ENCODE results near the gene PHETA1.

PHETA1 gene

GRCh38 chr12:111368788-111369495, at the start of gene PHETA1:
Gene PHETA1, minus strand, starts transcription at chr12:111369095. Its CDS starts 5,668 bp downstream, at chr12:111363427.
- DNase-seq = peak; percentile 88

DNA sequence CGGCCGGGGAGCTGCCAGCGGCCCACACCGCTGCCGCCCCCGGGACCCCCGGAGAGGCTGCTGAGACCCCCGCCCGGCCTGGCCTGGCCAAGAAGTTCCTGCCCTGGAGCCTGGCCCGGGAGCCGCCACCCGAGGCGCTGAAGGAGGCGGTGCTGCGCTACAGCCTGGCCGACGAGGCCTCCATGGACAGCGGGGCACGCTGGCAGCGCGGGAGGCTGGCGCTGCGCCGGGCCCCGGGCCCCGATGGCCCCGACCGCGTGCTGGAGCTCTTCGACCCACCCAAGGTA, 49.6 kb upstream of the PHETA1 start:
- no peak for DNase-seq

GRCh38 chr12:111417784-111418593, 49.1 kb upstream of the PHETA1 start:
- no peak for DNase-seq

- no peak for DNase-seq
Observed at GRCh38 chr12:111417290-111417689, 48.4 kb upstream of the PHETA1 start.

- DNase-seq = no peak
Observed at GRCh38 chr12:111414711-111415252, 45.9 kb upstream of the PHETA1 start.

DNA sequence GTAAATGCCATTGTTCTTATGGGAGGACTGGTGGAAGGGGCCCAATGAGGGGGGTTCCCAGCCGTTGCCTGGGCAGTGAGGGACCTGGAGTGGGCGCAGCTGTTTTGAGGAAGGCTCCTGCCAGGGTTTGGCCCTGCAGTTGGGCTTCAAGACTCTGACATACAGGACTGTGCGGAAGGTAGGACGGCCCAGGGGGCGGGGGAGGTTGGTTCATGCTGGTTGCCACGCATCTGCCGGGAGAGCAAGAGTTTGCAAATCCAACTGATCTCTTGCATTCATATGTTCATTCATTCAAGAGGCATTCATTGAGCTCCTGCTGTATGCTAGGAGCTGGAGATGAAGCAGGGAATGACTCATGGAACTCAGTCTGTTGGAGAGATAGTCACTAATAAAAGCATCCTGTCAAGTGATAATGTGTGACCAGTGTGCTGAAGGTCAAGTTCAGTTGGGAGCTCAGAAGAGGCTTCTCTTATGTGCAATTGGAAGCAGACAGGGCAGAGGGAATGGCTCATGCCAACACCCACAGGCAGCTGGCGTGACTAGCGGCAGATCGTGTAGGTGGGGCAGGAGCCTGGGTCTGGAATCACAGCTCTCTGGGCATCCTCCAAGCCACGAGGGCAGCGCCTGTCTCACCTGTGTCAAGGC, 44.7 kb upstream of the PHETA1 start:
- DNase-seq = no peak

- DNase-seq = no peak
Observed at GRCh38 chr12:111412830-111413441, 44.0 kb upstream of the PHETA1 start.

DNA sequence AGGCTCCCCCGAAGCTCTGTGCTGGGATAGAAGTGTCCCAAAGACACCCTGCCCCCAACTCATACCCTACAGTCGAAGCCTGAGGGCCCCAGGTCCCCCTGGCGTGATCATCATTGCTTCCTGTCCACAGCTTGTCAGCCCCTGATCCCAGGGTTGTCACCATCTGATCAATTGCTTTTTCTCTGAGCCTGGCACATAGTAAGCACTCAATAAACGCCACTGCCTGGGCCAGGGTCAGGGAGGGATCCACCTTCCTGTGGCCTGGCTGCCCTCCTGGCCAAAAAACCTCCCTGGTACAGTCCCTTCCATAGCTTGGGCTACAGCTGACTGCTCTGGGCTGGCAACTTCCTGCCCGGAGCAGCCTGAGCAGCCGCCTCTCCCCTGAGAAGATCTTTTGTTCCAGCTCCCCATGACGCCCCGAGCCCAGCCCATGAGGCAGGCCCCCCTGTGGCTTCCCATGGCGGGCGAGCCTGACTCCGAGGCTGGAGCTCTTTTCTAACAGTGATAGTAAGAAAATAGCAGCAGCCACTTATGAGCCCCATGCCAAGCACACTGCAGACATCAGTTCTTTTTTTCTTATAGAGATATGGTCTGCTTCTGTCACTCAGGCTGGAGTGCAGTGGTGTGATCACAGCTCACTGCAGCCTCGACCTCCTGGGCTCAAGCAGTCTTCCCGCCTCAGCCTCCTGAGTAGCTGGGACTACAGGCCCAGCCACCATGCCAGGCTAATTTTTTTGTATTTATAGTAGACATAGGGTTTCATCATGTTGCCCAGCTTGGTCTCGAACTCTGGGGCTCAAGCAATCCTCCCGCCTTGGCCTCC, 43.3 kb upstream of the PHETA1 start:
- peak; percentile 58 for DNase-seq

GRCh38 chr12:111411185-111411764, 42.4 kb upstream of the PHETA1 start:
- no peak for DNase-seq

DNA sequence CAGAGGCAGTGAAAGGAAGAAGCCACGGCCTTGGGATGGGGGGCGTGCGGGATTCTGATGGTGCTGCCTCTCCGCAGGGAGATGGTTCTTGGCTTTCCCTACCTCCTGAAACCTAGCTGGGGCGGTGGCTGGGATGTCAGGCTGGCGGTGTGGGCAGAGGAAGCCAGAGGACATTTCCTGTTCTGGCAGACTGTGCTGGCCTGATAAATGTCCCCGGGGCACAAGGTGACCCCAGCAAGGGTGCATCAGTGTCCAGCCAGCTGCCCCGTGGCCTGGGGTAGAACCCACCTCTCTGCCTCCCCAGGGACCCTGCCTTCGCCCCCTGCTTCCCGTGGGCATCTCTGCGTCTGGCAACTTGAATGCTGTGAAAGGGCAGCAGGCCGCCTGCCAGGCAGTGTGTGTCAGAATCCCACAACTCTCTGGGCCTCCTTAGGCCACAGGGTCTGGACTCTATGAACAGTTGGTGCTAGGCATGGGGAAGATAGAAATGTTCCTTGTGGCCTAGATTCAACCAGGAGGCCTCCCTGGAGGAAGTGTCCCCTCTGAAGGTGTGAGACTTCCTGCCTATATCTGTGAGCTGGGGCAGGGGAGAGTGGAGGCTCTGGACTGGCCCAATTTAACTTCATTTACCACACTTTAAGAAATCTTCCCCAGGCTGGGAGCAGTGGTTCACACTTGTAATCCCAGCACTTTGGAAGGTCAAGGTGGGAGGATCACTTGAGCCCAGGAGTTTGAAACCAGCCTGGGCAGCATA, 41.7 kb upstream of the PHETA1 start:
- no peak for DNase-seq

- peak; percentile 63 for DNase-seq
Observed at GRCh38 chr12:111409780-111410430, 41.0 kb upstream of the PHETA1 start.

DNA sequence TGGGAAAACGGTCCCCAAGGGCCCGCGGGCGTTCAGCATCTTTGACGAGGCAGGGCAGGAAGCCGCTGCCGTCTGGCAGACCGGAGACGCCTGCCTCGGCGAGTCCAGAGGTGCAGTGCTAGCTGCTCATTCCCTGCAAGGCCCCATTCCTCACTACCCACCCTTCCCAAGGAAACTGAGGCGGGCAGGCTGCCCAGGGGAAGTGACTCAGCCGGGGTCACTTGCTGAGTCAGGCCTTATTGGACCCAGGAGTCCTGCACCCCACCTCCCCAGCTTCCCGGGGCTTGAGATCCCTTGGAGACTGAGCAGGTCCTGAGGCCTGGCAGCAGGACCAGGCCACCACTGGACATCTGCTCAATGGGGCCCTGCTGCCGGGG, 40.5 kb upstream of the PHETA1 start:
- DNase-seq = peak; percentile 59

- no peak for DNase-seq
Observed at GRCh38 chr12:111408686-111409402, 39.9 kb upstream of the PHETA1 start.

GRCh38 chr12:111408116-111408440, 39.2 kb upstream of the PHETA1 start:
- no peak for DNase-seq

DNA sequence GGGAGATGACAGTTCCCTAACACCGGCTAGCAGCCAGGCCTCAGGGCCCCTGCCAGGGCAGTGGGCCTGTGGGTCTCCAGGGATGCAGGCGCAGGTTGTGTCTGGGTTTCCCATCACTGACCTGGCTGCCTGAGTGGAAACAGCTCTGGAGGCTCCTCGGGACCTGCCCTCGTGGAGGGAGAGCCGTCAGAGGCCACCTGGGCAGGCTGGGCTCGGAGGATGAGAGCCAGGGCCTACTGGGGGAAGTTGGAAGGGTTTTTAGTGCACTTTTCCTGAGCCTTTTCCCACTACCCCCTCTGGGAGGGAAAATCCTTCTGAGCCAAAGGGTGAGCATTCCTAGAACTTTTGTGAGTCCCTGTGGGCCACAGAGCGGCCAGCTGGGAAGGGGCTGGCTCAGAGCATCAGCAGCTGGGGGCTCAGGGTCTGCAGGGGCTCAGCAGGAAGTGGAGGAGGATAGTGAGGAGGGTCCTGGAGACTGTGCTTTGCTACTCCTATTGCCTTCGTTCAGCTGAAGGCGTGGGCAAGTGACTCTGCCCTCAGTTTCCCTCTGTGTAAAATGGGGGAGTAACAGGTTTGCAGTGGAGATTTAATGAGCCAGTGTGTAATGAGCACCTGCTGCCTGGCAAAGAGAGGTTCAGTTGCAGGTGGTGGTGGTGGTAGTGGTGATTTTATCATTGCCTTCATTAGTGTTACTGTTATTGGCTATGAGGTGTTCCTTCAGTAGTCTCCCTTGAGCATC, 38.7 kb upstream of the PHETA1 start:
- DNase-seq = no peak

DNA sequence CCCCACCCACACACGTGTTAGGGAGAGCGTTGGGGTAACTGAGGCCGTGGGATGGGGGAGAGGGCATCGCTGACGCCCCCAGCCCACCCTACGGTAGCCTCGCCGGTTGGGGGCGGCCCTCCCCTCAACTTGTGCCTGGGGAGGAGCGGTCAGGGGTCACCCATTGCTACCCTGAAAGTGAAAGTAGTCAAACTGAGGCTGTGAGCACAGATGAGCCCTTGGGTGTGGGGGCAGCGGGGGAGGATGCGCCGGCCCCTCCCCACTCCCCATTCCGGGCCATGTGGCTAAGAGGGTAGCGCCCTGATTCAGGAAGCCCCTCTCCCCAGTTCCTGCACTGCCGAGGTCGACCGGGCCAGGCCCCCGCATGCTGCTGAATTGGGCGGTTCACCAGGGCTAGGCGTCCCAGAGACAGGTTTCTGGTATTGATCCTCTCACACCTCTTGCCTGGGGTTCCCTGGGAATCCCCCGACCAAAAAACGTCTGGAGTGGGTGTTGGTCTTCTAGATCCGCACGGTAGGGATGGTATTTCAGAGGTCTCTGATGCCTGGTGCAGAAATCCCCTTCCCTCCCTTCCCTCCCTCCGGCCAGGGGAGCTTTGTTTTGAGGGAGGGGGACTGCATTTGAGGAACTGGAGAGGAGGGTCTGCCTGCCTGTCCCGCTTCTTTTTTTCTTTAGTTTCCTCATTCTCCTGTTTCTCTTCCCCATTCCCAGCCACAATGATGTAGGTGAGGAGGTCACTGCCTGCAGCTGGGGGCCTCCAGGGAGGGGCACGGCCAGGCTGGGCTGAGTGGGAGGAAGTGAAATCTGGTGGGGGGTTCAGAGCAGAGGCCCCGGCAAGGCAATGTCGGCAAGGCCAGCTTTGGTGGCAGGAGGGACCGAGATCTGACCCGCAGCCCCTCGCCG, 37.8 kb upstream of the PHETA1 start:
- DNase-seq = peak; percentile 42

DNA sequence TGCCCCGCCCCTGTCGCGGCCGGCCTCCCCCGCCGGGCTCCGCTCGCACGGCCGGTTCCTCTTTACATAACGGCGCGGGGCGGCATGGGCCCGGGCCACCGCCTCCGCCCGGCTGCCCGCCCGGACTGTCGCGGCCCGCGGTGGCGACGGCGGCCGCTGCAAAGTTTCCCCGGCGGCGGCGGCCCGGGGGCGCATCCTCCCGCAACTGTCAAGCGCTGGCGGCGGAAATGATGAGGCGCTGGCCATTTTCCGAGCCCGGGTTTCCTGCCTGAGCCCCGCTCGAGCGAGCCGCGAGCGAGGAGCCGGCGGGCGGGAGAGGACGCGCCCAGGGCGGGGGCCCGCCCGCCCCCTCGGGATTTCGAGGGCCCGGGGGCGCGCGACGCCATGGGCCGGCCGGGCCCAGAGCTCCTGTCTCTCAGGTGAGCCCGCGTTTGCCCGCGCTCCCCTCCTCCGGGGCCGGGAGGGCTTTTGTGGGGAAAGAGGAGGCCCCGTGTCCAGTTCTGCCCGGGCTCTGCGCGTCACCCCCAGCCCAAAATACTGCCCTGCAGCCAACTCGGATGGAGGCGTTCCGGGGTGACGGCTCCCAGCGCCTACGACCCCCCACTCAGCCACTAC, 37.1 kb upstream of the PHETA1 start, which contains the start of gene SH2B3:
Gene SH2B3, plus strand, starts transcription at position 65 of the 615 bp plus-strand sequence. CDS start 12,223 bp downstream, outside the sequence.
- DNase-seq = peak; percentile 84

Data from CD4-positive, alpha-beta T cell treated with Interleukin-17A for 4 hours (primary cell).